A549 (cell line): ENCODE results near the gene C2orf68.

Experiments
- CHD2 ChIP-seq: fragments of 150-350 bp; IDR thresholded peaks from 2 replicates; pipeline ENCODE4 v1.6.1; 2014; ENCODE audit warnings: low read length; ENCODE audit not compliant: partially characterized antibody
- CTCF ChIP-seq: fragments of >200 bp; sonication (Bioruptor Twin); formaldehyde crosslinking; IDR thresholded peaks from 3 replicates; pipeline ENCODE4 v1.5.1; 2016
- HMGXB4 ChIP-seq: fragments of 250-450 bp; sonication (Bioruptor Pico); IDR thresholded peaks from 2 replicates; pipeline ENCODE4 v1.5.0; 2021; ENCODE audit warnings: mild to moderate bottlenecking, moderate library complexity, borderline replicate concordance
- POLR2A ChIP-seq: IDR thresholded peaks from 2 replicates; pipeline ENCODE4 v1.6.1; 2012; ENCODE audit warnings: mild to moderate bottlenecking, low read length
- RFX5 ChIP-seq: fragments of 450-650 bp; IDR thresholded peaks from 2 replicates; pipeline ENCODE4 v1.7.1; 2014; ENCODE audit warnings: antibody characterized with exemption, mild to moderate bottlenecking, moderate library complexity

- TF ChIP-seq CTCF = no peak
- no peak for TF ChIP-seq RFX5
- TF ChIP-seq CHD2 = no peak
- TF ChIP-seq POLR2A = no peak
- TF ChIP-seq HMGXB4 (CRISPR knock-in tag) = no peak
These were observed 23.6 kb downstream of the C2orf68 start for GRCh38 chr2:85588236-85588635.
